ENCODE measurements around the gene OR2J1.
"Not testable (repeated sequence)": the region's sequence is repeated elsewhere in the genome, so short reads cannot be mapped to it uniquely, and the experiment has no call there.

- not testable (repeated sequence) for TF ChIP-seq CTCF (conservative IDR thresholded peaks at IDR 0.05 in 1 of 2, IDR thresholded peaks at IDR 0.05 in 1 of 2; ENCODE audit: low read depth in 1 of 2, low read length in 2 of 2); EZH2 (IDR thresholded peaks at IDR 0.05; ENCODE audit: low read length, missing control alignments)
Measured at GRCh38 chr6:29149444-29149843, 50.2 kb downstream of the OR2J1 start.

Data from fibroblast of lung (primary cell).